ENCODE measurements around the gene KRTAP19-1.
"Not testable (repeated sequence)": the region's sequence is repeated elsewhere in the genome, so short reads cannot be mapped to it uniquely, and the experiment has no call there.

Gene KRTAP19-1

GRCh38 chr21:30480145-30480544, at the start of gene KRTAP19-1:
TSS of gene KRTAP19-1 (minus strand) at chr21:30480367. CDS start at chr21:30480317, 50 bp downstream.
- DNase-seq (ENCODE audit: low spot score) = no peak

DNA sequence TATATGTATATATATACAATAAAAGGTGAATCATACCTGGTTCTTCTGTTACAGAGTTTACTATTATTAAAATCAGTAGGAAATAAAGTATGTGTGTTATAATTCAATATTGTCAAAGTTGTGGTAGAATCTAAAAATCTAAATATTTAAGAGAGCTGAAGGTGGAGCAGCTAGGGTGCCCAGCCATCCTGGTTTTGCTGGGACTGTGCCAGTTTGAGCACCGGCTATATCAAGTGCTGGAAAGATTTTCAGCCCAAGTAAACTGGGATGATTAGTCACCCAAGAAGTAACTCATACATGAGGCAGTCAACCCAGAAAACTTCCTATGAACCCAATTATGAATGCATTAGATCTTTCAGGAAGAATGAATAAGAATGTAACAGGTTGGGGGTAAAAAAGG, 38.7 kb upstream of the KRTAP19-1 start:
- DNase-seq (ENCODE audit: low spot score) = no peak

DNA sequence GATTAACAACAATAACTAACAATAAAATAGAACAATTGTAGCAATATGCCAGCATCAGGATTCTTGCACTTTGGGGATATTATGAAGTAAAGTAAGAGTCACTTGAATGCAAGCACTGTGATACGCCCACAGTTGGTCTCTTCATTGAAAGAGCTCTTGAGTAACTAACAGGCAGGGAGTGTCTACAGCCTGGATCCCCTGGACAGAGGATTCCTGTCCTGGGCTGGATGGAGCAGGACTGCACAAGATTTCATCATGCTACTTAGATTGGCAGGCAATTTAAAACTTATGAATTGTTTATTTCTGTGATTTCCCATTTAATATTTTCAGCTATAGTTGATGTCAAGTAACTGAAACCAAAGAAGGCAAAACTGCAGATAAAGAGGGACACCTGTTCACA, 35.5 kb upstream of the KRTAP19-1 start:
- DNase-seq (ENCODE audit: low spot score) = no peak

DNA sequence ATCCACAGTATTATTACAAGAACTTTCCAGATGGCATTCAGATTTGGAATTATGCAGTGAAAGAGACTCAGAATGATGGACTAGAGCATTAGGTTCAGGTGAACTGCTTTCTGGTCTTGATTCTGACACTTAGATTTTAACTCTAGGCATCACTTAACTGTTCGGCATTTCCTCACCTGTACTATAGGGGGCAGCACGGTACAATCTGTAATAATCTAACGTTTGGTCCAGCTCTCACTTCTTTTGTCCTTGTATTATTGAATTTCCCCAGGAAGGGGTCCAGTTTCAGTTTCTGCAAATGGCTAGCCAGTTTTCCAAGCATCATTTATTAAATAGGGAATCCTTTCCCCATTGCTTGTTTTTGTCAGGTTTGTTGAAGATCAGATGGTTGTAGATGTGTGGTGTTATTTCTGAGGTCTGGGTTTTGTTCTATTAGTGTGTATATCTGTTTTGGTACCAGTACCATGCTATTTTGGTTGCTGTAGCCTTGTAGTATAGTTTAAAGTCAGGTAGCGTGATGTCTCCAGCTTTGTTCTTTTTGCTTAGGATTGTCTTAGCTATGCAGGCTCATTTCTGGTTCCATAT, 25.5 kb upstream of the KRTAP19-1 start:
- DNase-seq (ENCODE audit: low spot score) = not testable (repeated sequence)

DNA sequence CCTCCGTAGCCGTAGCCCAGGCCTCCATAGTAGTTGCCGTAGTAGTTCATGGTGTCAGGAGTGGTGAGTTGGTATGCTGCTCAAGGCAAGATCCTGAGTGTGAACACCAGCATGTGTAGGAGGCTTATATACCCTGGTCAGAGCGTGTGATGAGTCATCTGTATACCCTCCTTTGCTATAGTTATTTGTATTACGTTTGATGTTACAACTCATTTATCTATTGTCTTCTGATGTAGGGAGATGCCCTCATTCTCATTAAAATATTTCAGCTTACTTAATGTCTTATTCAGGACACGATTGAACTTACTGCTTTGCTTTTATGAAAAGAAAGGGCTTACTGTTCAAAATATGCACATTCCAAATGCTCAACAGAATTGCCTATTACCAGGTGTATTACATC, 21.9 kb upstream of the KRTAP19-1 start, which contains the start of gene KRTAP19-5:
Gene KRTAP19-5 (minus strand): TSS at position 101 of the 400 bp plus-strand sequence. CDS start 51 bp downstream, at position 50.
- no peak for DNase-seq (ENCODE audit: low spot score)

GRCh38 chr21:30497065-30497464, 16.9 kb upstream of the KRTAP19-1 start, which contains the start of gene KRTAP19-4:
TSS of gene KRTAP19-4 (minus strand) at chr21:30497165. CDS start at chr21:30497110, 55 bp downstream.
- no peak for DNase-seq (ENCODE audit: low spot score)

GRCh38 chr21:30491963-30492428, 11.8 kb upstream of the KRTAP19-1 start, which contains the start of gene KRTAP19-3:
TSS of gene KRTAP19-3 (minus strand) at chr21:30492013. CDS start at chr21:30491957, 56 bp downstream.
- DNase-seq (ENCODE audit: low spot score) = no peak

DNA sequence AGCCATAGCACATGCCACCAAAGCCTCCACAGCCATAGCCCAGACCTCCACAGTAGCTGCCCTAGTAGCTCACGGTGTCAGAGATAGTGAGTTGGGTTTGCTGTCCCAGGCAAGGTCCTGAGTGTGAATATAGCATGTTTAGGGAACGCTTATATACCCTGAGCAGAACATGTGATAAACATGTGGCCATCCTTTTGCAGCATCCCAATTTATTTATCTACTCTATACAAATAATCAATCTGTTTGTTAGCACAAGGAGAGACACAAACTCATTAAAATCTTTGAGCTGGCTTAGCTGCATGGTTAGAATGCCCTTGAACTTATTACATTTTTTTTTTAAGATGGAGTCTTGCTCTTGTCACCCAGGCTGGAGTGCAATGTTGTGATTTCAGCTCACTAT, 7.2 kb upstream of the KRTAP19-1 start, which contains the start of gene KRTAP19-2:
Gene KRTAP19-2 (minus strand): TSS at position 101 of the 400 bp plus-strand sequence. CDS start 88 bp downstream, at position 13.
- DNase-seq (ENCODE audit: low spot score) = no peak

DNA sequence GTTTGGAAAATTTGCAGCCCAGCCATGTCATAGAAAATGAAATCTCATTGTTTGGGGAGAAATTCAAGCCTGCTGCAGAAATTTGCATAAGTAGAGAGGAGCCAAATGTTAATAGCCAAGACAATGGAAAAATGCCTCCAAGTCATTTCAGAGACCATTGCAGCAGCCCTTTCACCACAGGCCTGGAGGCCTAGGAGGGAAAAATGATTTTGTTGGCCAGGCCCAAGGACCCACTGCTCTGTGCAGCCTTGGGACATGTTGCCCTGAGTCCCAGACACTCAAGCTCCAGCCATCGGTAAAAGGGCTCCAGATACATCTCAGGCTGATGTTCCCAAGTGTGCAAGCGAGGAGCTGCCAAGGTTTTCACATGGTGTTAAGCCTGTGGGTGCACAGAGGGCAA, 6.0 kb upstream of the KRTAP19-1 start:
- no peak for DNase-seq (ENCODE audit: low spot score)

- DNase-seq (ENCODE audit: low spot score) = no peak
These were observed 2.0 kb upstream of the KRTAP19-1 start for GRCh38 chr21:30482130-30482529.

DNA sequence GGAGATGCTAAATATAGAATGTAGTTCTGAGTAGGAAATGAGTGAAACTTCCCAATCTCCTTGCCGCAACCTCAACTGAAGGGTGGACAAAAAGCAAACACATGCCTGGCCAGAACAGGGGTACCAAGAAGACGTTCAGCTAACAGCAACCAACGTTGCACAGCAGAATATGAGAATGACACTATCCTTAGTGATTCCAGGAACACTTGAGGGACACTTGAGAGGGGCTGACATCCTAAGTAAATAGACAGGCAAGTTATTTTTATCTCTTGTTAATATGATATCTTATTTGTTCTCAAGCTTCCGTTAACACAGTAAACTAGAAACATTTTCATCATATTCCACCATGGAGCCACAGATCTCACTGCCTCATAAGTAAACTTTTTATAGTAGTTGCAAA, 908 bp downstream of the KRTAP19-1 start:
- no peak for DNase-seq (ENCODE audit: low spot score)

- no peak for DNase-seq (ENCODE audit: low spot score)
These were observed 2.2 kb downstream of the KRTAP19-1 start for GRCh38 chr21:30478004-30478403.

DNA sequence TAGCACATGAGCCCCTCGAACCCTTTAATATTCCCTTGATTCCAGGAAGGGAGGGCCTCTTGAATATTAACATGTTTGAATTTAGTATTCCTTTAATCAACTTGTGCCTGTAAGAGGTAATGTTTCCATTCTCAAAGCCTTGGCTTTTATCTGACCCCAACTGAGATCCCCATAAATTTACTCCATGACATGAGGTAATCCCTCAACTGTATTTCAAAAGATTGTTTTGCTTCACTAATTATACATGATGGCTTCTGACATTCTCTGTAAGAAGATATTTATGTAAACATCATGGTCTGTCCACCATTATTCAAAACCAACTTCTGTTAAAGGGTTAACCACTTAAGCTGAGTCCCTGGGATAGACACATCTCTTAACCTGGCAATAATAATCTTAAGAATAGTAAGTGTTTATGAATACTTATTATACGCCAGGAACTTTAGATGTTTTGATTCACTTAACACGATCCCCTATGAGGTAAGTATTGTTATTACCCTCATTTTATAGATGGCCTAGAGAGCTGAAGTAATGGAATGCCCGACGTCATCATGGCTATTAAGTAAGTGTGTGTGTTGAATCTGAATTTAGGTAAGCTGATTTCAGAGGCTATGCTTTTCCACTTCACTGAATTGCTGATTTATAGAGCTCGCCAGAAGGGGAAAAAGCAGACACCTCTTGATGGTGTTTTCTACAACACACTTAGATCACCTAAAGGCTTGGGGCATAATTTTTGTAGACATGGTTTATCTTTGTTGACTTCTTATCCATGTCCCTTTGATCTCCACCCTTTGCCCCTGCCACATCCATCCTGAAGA, 11.1 kb downstream of the KRTAP19-1 start:
- DNase-seq (ENCODE audit: low spot score) = no peak

GRCh38 chr21:30463713-30464112, 16.5 kb downstream of the KRTAP19-1 start:
- DNase-seq (ENCODE audit: low spot score) = no peak

GRCh38 chr21:30448514-30448913, 31.7 kb downstream of the KRTAP19-1 start:
- no peak for DNase-seq (ENCODE audit: low spot score)

DNA sequence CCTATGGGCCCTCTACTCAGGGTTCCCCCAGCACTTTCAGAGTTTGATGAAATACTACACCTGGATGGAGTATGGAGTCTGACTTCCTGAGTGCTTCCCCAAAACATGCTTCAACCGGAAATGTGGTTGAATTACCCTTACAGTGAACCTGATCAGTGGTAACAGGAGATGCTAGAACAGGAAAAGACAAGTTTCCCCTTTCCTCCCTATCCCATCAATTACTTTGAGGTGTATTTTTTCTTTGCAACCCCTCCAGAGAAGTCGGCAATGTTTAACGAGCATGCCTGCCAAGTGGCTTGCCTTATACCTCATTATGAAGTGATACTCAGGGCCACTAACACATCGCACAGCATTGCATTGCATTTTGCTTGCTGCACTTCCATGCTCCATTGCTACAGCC, 33.1 kb downstream of the KRTAP19-1 start:
- no peak for DNase-seq (ENCODE audit: low spot score)

DNA sequence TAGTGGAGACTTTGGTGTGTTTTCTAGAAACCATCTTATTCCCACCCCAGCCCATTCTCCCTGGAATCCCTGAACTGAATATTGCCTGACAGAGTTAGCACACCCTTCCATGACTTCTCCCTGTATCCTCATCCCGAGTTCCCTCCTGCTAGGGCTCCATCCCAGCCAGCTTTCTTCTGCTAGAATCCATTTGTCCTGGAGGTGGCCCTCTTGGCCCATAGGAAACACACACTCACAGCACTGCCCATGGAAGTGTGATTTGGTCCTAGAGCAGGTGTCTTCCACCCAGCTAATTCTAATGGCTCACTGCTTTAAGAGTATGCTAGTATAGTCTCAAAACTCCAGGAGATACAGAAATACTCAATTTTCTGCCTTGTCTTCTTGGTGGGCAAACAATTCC, 36.0 kb downstream of the KRTAP19-1 start:
- DNase-seq (ENCODE audit: low spot score) = no peak

DNA sequence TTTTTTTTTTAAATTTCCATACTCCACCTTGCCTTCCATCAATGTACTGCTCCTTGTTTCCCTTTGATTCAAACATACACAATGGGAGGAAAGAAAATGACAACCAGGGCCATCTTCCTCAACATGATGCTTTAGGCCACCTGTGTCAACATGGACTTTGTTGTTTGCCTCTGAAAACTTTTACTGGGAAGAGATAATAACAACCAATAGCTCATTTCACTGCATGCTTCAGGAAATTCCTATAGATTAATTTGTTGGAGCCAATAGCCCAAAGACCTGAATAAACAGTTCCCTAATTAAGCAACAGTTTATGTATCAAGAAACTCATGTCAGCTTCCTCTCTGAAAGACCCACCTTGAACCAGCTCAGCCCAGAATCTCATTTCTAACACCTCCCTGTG, 36.9 kb downstream of the KRTAP19-1 start:
- no peak for DNase-seq (ENCODE audit: low spot score)

GRCh38 chr21:30439975-30440374, 40.2 kb downstream of the KRTAP19-1 start, which contains the start of gene KRTAP15-1:
TSS of gene KRTAP15-1 (plus strand) at chr21:30440275. CDS start at chr21:30440328, 53 bp downstream.
- DNase-seq (ENCODE audit: low spot score) = no peak

DNA sequence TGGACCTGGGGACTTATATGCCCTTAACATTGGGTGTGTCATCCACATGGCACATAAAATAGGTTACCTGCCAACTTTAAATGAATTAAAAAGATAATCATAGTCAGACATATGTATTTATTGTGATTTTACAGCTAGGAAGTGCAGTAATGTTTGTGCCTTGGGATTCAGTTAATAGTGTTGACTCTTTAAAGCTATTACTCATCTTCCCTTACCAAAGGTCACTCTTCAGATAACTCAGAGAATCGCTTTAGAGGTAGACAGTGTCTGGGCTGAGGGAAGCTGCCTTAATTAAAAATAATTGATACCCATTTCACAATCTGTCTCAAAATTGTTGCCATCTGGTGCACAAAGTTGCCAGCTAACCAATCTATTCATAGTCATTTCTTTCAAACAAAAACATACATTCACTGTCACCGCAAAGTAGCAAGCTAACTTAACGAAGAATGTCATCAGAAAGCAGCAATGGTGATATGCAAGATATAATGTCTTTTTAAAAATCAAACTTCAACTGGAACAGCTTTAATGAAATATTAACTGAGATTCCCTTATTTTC, 43.1 kb downstream of the KRTAP19-1 start:
- no peak for DNase-seq (ENCODE audit: low spot score)

GRCh38 chr21:30434033-30434631, 46.0 kb downstream of the KRTAP19-1 start:
- DNase-seq (ENCODE audit: low spot score) = peak; percentile 3

GRCh38 chr21:30430170-30430655, 50.0 kb downstream of the KRTAP19-1 start, which contains the start of gene KRTAP13-4:
TSS of gene KRTAP13-4 (plus strand) at chr21:30430220. CDS start at chr21:30430276, 56 bp downstream.
- DNase-seq (ENCODE audit: low spot score) = no peak

Data from cerebellar cortex (tissue), 1 donor.